Non-pigmented ciliary epithelial cell (primary cell): ENCODE results near the gene DYNC1LI1.

Experiments used
- DNase-seq: peaks from one replicate; pipeline ENCODE4 v3.0.0-alpha.2; 2010; ENCODE audit warnings: low read depth

Gene DYNC1LI1

DNA sequence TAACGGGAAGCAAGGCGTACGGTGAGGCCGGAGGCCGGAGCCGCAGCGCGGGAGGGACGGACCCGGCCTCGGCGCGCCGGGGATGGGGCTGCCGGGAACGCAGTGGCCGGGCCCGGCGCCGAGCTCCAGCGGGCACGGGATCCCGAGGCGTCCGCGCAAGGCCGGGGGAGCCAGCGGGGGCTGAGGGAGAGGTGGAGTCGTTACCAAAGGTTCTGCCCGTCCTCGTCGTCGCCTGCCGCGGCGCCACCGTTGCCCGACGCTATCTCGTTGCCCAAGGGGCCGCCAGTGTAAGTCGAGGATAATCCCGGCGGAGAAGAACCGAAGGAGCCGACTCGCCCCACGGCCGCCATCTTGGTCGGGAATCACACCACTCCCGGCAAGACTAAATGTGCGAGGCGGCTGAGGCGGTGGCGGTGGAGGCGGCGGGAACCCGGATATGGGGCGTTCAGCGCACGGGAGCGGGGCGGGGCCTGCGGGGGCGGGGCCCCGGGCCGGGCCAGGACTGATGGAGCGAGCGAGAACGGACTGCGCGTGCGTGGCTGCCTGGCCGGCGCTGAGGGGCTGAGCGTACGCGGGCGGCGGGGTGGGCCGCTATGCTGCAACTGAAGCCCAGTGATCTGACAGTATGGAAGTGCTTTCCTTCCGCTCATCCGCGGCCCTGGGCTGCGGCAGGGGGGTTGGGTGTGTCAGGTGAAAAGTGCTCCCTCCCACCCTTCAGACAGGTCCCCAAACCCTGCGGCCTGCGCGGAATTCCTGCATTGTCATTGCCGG, at the start of gene DYNC1LI1:
DYNC1LI1 (minus strand) TSS at position 438 of the 771 bp plus-strand sequence; CDS start at position 350, 88 bp downstream.
- DNase-seq, result peak; percentile 40

DNA sequence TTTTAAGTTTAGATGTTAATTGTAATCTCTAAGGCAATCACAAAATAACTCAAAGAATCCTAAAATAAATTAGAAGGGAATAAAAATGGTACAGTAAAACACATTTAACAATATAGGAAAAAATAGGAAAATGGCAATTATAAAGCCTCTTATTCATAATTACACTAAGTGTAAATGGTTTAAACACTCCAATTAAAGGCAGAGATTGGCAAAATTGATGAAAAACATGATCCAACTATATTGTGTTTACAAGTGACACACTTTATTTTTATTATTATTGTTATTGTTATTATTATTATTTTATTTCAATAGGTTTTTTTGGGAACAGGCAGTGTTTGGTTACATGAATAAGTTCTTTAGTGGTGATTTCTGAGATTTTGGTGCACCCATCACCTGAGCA, 48.7 kb upstream of the DYNC1LI1 start:
- no peak for DNase-seq

DNA sequence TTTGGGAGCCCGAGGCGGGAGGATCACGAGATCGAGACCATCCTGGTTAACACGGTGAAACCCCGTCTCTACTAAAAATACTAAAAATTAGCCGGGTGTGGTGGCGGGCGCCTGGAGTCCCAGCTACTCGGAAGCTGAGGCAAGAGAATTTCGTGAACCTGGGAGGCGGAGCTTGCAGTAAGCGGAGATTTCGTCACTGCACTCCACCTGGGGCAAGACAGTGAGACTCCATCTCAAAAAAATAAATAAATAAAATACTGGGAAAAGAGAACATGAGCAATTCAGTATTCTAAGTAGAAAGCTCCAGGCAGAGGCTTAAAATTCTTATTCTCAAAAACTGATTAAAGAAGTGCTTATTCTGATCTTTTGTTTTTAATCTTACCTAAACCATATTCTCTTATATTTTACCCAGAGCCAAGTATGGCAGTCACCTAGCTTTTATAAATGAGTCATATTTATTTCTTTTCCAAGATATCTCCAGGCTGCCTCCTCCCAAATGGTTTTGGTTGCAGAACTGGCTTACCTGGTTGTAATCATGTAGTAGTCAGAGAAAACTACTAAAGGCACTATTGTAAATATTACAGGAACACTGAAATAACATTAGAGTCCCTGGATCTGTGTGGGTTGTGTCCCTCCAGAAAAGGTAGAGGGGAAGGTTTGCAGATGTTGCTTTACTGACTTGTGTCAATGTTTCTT, 45.8 kb upstream of the DYNC1LI1 start:
- no peak for DNase-seq

DNA sequence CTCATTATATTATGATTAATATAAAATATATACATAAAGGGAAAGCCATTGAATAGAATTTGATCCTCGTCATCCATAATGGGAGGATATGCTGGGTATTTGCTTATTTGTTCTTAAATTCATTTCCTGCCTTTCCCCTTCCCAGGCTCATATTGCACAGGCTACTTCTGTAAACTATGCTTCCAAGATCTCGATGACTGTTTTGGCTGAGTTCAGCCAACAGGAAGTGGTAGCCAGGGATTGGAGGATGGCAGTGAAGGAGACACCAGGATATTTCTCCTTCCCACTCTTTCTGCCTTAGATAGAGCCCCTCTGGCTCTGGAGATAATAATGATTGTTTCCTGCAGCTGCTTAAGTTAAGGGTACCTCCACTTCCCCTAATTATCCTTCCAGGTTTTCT, 44.3 kb upstream of the DYNC1LI1 start:
- DNase-seq, result peak; percentile 15

DNA sequence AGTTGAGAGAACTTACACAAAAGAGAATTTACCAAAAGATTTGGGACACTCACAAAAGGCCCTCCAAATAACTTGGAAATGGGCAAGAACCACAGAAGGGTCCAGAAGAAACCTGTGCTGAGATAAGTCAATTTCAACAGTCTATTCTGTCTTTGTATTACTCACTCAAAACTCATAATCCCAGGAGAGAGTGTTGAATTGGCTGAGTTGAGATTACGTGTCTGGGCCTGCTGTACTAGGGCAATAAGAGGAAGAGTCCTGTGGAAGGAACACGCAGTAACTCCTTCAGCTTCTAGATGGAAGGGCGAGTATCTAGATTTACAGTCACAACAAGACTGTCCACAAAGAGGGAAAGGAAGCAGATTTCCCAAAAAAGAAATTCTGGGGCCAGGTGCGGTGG, 42.5 kb upstream of the DYNC1LI1 start:
- DNase-seq, result no peak

DNA sequence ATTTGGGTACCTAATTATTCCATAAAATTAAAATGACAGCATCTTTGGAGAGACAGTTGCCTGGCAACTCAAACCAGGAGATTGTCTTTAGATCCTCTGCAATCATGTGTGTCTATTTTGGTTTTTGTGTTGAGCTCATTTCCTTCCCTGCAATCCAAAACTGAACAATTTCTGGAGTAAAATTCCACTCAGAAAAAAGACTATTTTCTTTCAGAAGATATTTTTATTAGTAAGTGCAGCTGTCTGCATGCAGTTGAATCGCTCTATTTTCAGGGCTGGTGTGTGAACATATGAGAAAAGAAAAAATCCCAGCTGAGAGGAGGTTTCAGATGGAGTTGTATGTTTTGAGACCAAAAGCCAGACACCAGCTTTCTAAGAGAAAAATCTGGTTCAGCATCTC, 41.9 kb upstream of the DYNC1LI1 start:
- DNase-seq, result no peak

DNA sequence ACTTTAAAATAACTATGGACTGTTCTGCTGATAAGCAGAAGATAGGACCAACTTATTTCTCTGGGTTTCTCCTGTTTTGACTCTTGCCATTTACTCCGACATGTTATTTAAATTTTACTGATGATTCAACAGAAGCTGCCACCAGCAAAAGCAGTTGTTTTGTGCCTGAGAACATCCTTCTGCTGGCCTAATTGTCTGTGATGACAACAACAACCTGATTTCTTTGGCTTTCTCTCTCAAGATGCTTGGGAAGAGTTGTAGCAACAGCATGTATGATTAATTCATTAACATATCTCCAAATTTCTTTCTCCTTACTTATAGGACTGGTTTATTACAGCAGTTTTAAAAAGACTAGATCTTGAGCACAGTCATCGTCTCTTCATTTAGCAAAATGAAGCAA, 36.9 kb upstream of the DYNC1LI1 start:
- no peak for DNase-seq

DNA sequence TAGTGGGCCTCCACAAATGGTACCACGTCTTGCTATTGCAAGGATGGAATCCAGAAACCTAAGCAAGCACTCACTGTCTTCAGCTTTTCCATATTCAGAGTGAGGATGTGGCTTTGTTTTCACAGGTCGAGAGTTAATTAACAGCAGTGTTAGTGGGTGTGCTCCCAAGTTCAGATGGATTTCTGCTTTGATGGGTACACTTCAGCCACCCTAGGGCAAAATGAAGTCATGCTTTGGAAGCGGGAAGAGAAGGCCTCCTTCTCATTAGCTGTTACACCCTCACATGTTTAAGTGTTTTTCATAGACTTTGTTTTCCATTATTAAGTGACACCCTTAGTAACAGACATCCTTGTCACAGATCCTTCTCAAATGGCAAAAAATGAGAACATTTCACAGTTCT, 36.3 kb upstream of the DYNC1LI1 start:
- DNase-seq, result no peak

DNA sequence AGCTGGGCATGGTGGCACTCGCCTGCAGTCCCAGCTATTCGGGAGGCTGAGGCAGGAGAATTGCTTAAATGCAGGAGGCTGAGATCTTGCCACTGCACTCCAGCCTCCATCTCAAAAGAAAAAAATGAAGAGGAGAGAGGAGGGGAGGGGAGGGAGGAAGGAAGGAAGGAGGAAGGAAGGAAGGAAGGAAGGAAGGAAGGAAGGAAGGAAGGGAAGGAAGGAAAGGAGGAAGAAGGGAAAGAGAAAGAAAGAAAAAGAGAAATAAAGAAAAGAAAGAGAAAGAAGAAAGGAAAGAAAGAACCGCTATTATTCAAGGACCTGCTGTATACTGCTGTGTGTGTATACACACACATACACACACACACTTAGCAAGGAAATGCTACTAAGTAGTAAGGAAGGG, 35.6 kb upstream of the DYNC1LI1 start:
- no peak for DNase-seq

DNA sequence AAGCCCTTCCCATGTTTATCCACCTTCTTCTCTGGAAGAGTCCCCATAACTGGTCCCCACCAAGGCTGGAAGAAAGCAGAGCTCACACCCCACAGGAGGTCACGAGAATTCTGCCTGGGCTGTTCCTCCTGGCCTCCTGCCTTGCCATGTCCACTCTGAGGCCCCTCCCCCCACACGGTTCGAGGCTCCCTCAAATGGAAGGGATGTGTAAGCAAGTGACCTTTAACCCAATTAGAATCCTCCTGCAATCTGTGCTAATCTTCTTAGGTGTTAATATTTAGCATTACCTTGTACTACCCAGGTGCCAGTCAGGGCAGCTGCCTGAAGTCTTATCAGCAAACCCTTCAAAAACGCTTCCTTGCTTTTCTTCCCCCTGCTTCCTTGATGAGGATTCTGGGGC, 32.4 kb upstream of the DYNC1LI1 start:
- no peak for DNase-seq

DNA sequence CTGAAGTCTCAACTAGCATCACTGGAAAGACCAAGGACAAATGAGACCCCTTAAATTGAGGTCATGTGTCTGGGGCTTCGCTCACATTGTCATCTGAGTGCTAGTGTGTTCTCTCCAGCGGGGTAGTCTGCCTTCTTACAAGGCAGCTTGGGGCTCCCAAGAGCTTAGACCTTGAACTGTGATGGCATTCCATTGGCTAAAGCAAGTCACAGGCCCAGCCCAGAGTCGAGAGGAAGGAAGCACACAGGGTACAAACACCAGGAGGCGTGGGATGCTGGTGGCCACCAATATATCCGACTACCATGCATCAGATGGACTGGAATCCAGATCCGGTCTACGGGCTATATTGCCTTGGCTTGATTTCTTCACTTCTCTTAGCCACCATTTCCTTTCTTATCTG, 31.5 kb upstream of the DYNC1LI1 start:
- DNase-seq, result no peak

DNA sequence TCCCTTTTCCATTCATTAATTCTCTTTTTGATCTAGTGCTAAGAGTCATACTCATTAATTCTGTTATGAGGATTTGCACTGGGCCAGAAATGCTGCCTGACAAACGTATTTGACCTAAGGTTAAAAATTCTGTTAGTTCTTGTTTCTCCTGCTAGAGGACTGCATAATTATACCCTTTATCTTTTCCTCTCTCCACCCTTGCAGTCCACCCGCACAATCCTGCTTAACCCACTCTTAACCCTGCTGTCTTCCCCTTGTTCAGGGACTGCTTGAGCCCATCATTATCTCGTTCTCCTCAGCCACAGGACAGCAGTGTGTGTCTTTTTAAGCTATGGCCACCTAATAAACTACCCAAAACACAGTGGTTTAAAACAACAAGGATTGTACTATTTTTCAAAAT, 31.1 kb upstream of the DYNC1LI1 start:
- no peak for DNase-seq

DNA sequence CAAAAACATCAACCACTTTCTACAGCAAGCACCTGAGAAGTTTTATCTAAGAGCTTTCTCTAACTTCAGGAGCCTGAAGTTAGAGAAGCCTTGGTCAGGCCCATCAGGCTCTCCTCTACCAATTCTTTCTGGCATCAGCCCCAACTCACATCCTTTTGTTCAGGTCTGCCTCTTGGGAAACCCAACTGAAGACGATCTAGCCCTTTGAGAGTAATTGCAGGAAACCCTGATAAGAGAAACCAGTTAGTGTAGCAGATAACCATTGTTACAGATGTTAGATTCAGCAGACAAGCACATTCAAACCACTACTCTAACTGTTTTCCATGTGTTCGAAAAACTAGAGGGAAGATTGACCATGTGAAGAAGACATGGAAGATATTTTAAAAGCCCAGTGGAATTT, 27.0 kb upstream of the DYNC1LI1 start:
- DNase-seq, result no peak

DNA sequence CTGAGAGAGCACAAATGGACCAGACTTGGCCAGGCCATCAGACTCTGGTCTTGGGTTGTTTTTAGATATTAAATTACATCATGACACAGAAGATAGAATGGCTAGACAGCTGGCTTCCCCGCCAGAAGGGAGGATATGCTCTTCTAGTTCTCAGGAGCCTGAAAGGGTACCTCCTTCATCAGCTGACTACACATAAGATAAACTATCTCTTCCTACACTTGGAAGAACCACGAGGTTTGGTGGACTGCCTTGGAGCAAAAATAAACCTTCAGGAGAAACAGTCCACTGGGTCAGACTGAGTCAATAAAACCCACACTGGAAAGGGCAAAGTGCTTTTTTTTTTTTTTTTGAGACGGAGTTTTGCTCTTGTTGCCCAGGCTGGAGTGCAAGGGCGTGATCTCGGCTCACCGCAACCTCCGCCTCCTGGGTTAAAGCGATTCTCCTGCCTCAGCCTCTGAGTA, 26.3 kb upstream of the DYNC1LI1 start:
- DNase-seq, result no peak

DNA sequence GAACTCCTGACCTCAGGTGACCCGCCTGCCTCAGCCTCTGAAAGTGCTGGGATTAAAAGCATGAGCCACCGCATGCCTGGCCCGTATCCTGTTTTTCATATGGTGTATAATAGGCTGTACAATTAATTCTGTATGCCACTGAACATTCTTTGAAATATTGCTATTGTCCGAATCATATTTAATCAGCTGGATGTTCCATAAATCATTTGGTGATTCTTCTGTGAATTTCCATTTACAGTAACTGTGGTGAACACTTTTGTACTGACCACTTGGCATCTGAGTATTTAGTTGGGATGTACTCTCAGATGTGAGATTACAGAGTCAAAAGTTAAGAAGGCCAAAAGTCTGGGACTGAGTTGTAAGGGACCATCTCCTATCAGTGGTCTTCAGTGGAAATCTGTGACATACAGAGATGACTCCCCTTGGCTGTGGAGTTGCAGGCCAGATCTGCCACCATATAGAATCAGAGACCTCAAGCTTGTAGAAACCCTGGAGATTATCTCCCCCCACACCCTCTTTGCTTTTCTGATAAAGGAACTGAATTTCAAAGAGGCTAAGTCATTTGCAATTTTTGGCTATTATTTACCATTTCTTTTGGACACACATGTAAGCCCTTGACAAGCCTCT, 25.7 kb upstream of the DYNC1LI1 start:
- no peak for DNase-seq

DNA sequence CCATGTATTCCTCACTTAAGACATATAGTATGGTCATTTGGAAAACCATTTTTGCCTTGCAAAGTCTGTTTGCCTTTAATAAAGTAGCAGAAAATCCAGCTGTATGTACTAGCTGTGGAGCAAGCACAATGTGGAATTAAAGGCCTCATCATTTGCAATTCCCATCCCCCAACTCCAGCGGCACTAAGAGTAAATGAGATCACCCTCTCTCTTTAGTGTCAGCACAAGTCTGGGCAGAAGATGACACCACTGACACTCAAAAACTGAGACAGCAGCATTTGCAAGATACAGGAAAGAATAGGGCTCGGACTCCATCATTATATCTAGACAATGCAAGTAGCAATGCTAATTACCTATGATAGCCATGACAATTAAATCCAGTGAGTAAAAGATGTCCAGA, 24.7 kb upstream of the DYNC1LI1 start:
- DNase-seq, result no peak

DNA sequence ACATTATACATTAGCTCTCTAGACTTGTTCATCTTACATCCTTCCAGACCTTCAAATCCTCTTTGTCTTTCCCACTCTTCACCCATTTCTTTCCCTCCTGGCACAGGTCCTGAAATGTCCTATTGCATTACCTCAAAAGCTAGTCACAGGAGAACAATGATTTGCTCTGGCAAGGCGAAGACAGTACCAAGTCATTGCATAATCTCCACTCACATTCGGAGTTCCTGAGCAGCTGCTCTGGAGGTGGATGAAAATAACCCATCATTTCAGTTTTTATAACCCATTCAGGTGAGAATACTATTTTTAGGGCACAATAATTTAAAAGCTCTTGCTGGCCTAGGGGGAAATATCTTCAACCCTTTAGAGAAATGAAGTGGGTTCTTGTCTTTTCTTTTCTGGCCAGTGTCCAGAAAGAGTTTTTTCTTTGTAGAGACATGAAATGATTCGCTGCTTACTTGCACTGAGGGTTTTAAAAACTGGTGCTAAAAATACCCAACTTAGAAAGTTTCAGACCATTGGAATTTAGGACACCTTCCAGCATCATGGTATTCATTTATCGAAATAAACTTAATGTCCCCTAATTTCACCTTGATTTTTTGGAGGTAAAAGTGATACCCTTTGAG, 23.4 kb upstream of the DYNC1LI1 start:
- no peak for DNase-seq

DNA sequence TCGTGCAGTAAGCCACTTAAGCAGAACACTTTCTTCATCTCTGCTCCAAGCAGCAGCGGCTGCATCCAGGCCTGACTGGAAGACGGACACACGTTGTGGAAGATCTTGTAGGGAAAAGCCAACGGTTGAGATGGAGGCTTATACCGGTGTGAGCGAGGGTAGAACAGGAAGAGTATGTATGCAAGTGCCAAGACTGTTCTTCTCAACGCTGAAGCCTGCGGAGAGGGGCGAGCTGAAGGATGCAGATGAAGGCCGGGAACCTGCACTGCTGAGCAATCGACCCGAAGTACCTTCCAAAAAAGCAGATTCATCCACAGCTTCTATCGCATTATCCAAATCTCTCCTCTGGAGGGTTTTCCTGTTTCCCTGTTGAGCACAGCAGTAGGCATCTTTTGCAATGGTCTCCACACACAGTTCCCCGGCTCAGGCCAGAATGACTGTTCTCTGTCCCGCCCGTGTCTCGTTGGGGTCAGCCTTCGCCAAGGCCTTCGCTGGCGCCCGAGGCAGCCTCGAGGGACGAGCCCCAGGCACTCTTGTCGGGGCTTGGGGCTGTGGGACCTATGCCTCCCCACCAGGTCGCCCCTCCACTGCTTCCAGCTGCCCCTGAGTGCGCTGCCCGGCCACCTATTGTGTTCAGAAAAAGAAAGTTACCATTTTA, 22.2 kb upstream of the DYNC1LI1 start:
- DNase-seq, result no peak

DNA sequence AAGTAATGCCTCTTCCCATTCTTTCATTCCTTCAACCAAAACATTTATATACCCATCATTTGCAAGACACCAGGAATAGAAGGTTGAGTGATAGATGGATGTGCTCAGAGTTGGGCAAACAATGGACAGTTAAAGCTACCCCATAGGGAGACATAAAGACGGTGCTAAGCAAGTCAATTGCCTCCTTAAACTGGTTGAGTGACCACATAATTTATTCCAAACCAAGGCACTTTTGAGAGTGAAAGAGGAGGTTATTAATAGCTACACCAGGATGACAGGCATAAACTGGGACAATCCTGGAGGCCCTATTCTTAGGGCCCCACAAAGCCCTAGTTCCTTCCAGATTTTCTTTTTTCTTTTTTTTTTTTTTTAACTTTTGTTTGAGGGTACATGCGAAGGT, 21.4 kb upstream of the DYNC1LI1 start:
- no peak for DNase-seq

DNA sequence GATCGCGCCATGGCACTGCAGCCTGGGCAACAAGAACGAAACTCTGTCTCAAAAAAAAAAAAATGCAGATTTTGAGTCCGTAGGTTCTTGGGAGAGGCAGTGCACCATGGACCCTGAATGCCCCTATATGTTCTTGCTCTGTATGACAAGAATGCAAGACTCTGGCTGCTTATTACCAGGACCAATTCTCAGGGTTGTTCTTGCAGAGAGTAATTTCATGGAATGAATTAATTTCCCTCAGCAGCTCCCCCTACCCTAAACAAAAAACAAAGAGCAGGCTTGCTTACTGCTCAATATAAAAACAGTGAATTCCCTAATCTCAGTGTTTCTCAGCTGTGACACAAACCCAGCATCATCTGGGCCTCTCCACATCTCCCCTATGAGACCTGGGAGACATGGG, 20.5 kb upstream of the DYNC1LI1 start:
- DNase-seq, result no peak

DNA sequence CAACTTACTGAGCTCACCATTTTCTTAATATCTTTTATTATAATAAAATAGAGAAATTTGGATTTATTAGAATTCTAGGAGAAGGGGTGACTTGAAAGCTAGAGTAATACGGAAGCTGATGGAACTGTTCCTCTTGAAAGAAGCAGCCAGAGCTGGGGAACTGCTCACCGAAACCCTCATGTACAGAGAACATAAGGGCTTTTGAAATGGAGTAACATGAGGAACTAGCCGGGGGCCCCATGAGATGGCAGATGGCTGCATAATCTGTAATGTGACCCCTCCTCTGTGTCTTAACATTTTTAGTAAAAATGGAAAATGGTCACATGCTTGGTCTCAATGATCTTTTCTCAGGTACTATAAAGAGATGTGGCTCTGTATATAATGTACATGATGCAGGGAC, 15.7 kb upstream of the DYNC1LI1 start:
- no peak for DNase-seq

DNA sequence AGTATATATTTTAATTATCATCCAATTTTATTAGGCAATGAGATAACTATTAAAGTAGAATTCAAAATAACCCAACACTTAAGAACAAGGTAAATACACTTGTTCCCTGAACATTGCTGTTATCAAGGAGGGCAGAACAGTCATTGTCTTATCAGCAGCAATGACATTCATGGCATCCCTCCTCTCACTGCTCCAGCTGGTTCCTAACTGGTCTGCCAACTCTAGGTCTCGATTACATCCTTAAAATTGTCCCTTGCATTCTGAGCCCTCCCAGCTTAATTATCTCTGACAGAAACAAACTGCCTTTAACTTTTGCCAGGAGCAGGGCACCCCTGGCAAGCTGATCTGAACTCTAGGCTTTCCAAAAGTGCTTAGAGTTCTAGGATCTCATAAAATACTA, 14.0 kb upstream of the DYNC1LI1 start:
- DNase-seq, result no peak
